RWPE1 (cell line): Measurements from ENCODE around the gene SEZ6.

Experiments used
- CTCF ChIA-PET: fragments of 350-600 bp; sonication (Branson Sonifier 250); formaldehyde crosslinking; extraction: SDS; loops from one replicate; lab custom pipeline; 2021; lab: Yijun Ruan, JAX
- POLR2A ChIA-PET: fragments of 400-600 bp; formaldehyde crosslinking; extraction: SDS; loops from one replicate; lab custom pipeline; 2020; ENCODE audit warnings: antibody characterized with exemption; ENCODE audit not compliant: low non-redundant PET; lab: Yijun Ruan, JAX
- DNase-seq: peaks from one replicate; pipeline ENCODE4 v3.0.0; 2012; ENCODE audit warnings: low spot score
- H3K27ac ChIP-seq: fragments of 450-650 bp; 2 replicates; pipeline ENCODE4 v1.5.1; 2017
- TF ChIP-seq, protein P1 (sequence below): fragments of 450-650 bp; conservative IDR thresholded peaks from 2 replicates; pipeline ENCODE4 v1.5.1; 2017; ENCODE audit warnings: low read depth, mild to moderate bottlenecking

SEZ6 gene, protein sequence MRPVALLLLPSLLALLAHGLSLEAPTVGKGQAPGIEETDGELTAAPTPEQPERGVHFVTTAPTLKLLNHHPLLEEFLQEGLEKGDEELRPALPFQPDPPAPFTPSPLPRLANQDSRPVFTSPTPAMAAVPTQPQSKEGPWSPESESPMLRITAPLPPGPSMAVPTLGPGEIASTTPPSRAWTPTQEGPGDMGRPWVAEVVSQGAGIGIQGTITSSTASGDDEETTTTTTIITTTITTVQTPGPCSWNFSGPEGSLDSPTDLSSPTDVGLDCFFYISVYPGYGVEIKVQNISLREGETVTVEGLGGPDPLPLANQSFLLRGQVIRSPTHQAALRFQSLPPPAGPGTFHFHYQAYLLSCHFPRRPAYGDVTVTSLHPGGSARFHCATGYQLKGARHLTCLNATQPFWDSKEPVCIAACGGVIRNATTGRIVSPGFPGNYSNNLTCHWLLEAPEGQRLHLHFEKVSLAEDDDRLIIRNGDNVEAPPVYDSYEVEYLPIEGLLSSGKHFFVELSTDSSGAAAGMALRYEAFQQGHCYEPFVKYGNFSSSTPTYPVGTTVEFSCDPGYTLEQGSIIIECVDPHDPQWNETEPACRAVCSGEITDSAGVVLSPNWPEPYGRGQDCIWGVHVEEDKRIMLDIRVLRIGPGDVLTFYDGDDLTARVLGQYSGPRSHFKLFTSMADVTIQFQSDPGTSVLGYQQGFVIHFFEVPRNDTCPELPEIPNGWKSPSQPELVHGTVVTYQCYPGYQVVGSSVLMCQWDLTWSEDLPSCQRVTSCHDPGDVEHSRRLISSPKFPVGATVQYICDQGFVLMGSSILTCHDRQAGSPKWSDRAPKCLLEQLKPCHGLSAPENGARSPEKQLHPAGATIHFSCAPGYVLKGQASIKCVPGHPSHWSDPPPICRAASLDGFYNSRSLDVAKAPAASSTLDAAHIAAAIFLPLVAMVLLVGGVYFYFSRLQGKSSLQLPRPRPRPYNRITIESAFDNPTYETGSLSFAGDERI

DNA sequence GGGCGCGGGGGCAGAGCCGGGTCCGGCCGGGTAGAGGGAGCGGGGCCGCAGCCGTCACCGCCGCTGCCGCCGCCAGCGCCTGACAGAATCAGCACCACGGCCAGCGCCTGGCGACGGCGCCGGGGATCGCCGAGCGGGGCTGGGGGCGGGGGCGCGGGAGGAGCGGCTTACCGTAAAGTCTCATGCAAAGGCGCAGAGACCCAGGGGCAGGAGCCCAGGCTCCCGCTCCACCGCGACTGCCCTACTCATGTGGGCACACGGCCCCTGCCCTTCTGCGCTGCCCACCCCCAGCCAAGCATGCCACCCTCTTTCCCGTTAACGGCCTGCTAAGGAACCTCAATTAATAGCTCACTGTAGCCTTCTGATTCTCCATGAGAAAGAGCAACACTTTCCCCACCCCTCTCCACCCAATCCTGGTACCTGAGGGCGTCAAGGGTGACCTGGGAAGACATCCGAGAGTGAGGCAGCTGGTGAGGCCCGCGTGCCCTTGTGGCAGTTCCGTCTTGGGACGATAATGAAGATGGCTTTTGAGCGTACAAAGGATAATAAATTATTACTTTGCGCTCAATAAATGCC, at the start of gene SEZ6:
SEZ6 (minus strand) TSS at position 98 of the 576 bp plus-strand sequence. CDS start 164 bp downstream, outside the sequence.
- TF ChIP-seq, protein P1, sequence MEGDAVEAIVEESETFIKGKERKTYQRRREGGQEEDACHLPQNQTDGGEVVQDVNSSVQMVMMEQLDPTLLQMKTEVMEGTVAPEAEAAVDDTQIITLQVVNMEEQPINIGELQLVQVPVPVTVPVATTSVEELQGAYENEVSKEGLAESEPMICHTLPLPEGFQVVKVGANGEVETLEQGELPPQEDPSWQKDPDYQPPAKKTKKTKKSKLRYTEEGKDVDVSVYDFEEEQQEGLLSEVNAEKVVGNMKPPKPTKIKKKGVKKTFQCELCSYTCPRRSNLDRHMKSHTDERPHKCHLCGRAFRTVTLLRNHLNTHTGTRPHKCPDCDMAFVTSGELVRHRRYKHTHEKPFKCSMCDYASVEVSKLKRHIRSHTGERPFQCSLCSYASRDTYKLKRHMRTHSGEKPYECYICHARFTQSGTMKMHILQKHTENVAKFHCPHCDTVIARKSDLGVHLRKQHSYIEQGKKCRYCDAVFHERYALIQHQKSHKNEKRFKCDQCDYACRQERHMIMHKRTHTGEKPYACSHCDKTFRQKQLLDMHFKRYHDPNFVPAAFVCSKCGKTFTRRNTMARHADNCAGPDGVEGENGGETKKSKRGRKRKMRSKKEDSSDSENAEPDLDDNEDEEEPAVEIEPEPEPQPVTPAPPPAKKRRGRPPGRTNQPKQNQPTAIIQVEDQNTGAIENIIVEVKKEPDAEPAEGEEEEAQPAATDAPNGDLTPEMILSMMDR: no peak
- CTCF ChIA-PET: interaction anchor here (1.0 kb wide), 2 partner anchors 106 to 111 kb away, joined by 3 read pairs; no protein-coding TSS in a partner anchor
- DNase-seq: peak; percentile 67
- POLR2A ChIA-PET: no interaction called here
- H3K27ac ChIP-seq: no peak within 1 kb of the TSS

DNA sequence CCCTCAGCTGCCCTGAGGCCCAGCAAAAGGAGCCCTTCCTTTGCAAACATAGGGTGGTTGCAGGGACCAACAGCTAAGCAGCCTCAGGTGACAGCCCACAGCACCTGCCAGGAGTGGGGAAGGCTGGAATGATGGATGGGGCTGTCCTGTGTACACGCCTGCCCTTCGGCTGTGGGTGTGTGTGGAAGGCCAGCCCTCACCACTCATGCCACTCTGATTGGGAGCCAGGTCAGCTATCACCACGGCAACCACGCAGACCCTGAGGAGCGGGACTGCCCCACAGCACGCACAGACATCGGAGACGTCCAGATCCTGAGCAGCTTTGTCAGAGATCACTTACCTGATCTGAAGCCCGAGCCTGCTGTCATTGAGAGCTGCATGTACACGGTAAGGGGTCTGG, 49.0 kb upstream of the SEZ6 start:
- no peak overlapping the region for H3K27ac ChIP-seq
- ChIA-PET CTCF (no interaction called here), POLR2A (no interaction called here)
- DNase-seq: no peak
- TF ChIP-seq, protein P1: no peak

DNA sequence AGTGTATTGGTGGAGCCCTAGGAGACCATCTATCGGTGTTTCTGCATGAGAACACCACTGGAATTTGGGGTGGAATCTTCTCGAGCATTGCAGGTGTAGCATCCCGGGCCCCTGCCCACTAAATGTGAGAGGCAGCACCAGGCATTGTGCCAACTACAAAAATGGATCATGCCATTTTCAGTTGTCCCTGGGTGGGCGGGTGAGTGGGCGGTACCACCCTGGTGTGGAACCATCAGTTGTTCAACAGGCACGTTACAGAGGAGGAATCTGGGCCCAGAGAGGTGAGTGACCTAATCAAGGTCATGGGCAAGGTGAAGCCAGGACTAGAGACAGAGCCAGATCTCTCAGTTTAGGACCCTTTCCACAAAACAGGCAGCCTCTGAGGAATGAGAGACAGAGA, 45.9 kb upstream of the SEZ6 start:
- no peak for DNase-seq
- H3K27ac ChIP-seq: no peak overlapping the region
- POLR2A ChIA-PET: no interaction called here
- TF ChIP-seq, protein P1: no peak
- CTCF ChIA-PET: no interaction called here

DNA sequence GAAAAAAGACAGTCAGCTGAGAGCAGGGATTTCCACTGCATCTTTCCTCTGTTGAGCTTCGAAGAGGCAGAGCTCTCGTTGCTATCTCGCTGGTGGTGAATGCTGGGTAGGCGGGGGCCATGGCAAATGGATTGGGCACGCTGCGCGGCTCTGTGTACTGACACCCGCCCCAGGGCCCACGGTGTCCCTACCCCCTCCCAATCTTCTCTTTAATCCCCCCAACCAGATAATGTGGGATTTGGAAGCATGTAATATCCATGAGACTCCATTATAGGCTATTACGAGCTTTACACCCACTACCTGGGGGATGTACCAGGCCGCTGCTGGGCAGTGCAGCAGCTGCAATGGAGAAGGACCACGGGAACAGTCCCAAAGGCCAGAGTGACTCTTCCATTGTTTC, 45.4 kb upstream of the SEZ6 start:
- ChIA-PET POLR2A (no interaction called here), CTCF (no interaction called here)

DNA sequence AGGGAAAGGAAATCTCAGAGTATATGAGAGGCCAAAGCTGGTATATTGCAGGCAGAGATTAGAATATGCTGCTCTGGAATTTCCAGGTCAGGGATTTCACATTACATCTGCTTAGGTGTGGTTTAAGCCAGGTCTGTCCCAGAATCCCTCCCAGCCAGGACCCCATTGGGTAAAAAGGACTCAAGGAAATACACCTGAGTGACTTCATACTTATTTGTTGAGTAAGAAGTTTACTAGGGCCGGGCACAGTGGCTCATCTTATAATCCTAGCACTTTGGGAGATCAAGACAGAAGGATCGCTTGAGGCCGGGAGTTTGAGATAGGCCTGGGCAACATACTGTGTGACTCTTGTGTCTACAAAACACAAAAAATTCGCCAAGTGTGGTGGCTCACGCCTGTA, 44.3 kb upstream of the SEZ6 start:
- ChIA-PET POLR2A (no interaction called here), CTCF (interaction anchor here (0.7 kb wide), 1 partner anchor 1054 kb away, joined by 3 read pairs; no protein-coding TSS in a partner anchor)
- no peak for DNase-seq
- no peak overlapping the region for H3K27ac ChIP-seq
- TF ChIP-seq, protein P1: no peak

More for the DNA sequence above, 45.4 kb upstream of the SEZ6 start:
- TF ChIP-seq, protein P1: no peak
- no peak overlapping the region for H3K27ac ChIP-seq
- DNase-seq: no peak

DNA sequence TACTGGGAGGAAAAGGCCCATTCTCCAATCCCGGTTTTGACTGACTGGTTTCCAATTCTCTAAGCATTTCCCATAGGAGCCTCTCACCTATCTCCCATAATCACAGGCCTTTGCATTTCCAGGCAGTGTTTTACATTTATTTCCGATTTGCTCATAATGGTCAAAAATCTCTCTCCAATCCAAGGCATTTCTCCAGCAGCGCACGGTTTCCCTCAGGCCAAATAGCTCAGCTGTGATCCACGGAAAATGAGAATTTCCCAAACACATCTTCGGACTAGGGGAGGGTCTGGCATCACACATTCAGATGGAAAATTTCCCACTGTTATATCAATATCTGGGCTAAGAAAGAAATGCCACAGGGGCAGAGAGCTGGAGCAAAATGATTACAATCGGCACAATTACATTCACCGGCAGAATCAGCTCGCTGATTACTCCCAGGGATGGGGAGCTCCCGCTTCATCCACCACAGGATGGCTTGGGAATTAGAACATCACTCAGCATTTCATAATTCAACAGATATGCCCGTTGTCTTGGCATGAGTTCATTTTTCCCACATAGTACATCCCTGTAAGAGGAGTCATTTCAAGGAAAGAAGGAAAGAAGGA, 43.8 kb upstream of the SEZ6 start:
- ChIA-PET POLR2A (no interaction called here), CTCF (interaction anchor here (0.7 kb wide), 1 partner anchor 1055 kb away, joined by 3 read pairs; no protein-coding TSS in a partner anchor)
- TF ChIP-seq, protein P1: no peak
- DNase-seq: no peak
- H3K27ac ChIP-seq: no peak overlapping the region
